DND-41 (cell line): ENCODE results near the gene ST6GALNAC6.

Source experiments
- ATAC-seq: fragments of 200-7000 bp; cut with Tn5 transposase; 3 replicates; pipeline ENCODE4 v1.9.1; 2021; ENCODE audit warnings: low read depth; ENCODE audit not compliant: insufficient read depth
- DNase-seq: peaks from one replicate; pipeline ENCODE4 v3.0.0-alpha.2; 2020
- H2AFZ ChIP-seq: 2 replicates; pipeline ENCODE4 v1.6.0; 2012; ENCODE audit warnings: low read depth, low read length
- H3K27ac ChIP-seq: 2 replicates; pipeline ENCODE4 v1.5.1; 2012; ENCODE audit warnings: low read length, inconsistent platforms
- H3K27me3 ChIP-seq: fragments of 200-600 bp; sonication (generic); 2 replicates; pipeline ENCODE4 v1.6.0; 2012; ENCODE audit warnings: low read length, mild to moderate bottlenecking, inconsistent platforms; ENCODE audit not compliant: insufficient read depth, poor library complexity
- H3K36me3 ChIP-seq: 2 replicates; pipeline ENCODE4 v1.5.1; 2012; ENCODE audit warnings: low read length, inconsistent platforms; ENCODE audit not compliant: insufficient read depth
- H3K4me1 ChIP-seq: 2 replicates; pipeline ENCODE4 v1.5.1; 2012; ENCODE audit warnings: mild to moderate bottlenecking, low read length; ENCODE audit not compliant: insufficient read depth
- H3K4me2 ChIP-seq: 2 replicates; pipeline ENCODE4 v1.6.0; 2012; ENCODE audit warnings: mild to moderate bottlenecking, moderate library complexity, low read length, inconsistent platforms; ENCODE audit not compliant: insufficient read depth
- H3K4me3 ChIP-seq, 2 experiments: fragments of 200-600 bp in 1 of 2; shearing (Covaris generic) in 1 of 2; 2 replicates each; pipeline ENCODE4 v1.5.1; 2012 to 2016; ENCODE audit warnings: inconsistent platforms in 2 of 2, low read length in 2 of 2, mild to moderate bottlenecking in 2 of 2, low read depth in 1 of 2, moderate library complexity in 1 of 2
- H3K79me2 ChIP-seq: 2 replicates; pipeline ENCODE4 v1.6.0; 2012; ENCODE audit warnings: low read length, inconsistent platforms; ENCODE audit not compliant: insufficient read depth
- H3K9ac ChIP-seq: 2 replicates; pipeline ENCODE4 v1.6.0; 2012; ENCODE audit warnings: low read depth, mild to moderate bottlenecking, inconsistent platforms, low read length, moderate library complexity
- H3K9me3 ChIP-seq: 2 replicates; pipeline ENCODE4 v1.5.1; 2012; ENCODE audit warnings: low read length, moderate library complexity, mild to moderate bottlenecking, inconsistent platforms; ENCODE audit not compliant: insufficient read depth, severe bottlenecking
- H4K20me1 ChIP-seq: 2 replicates; pipeline ENCODE4 v1.6.0; 2012; ENCODE audit warnings: low read length; ENCODE audit not compliant: insufficient read depth
- EZH2 ChIP-seq: IDR thresholded peaks from 3 replicates; pipeline ENCODE4 v1.6.1; 2012; ENCODE audit warnings: borderline replicate concordance, low read depth, mild to moderate bottlenecking, moderate library complexity, low read length, inconsistent platforms; ENCODE audit not compliant: severe bottlenecking
- TF ChIP-seq, protein P1 (sequence below): IDR thresholded peaks from 2 replicates; pipeline ENCODE4 v1.5.1; 2012; ENCODE audit warnings: borderline replicate concordance, low read length, moderate library complexity, mild to moderate bottlenecking; ENCODE audit not compliant: poor library complexity, severe bottlenecking; ENCODE audit errors: extremely low read depth

The ST6GALNAC6 gene

GRCh38 chr9:127876026-127876763 lies 23.2 kb downstream of the ST6GALNAC6 start:
- Histone ChIP-seq H3K4me1 (no peaks in the 10 kb centered on the region), H3K9me3 (no peaks in the 10 kb centered on the region), H2AFZ (no peak overlapping the region), H3K79me2 (no peaks in the 10 kb centered on the region), H3K9ac (no peak overlapping the region), H3K4me2 (no peak overlapping the region), H3K36me3 (no peaks in the 10 kb centered on the region), H3K27me3 (no peaks in the 10 kb centered on the region), H4K20me1 (no peaks in the 10 kb centered on the region), H3K4me3 (no peak overlapping the region), H3K27ac (no peak overlapping the region)
- ATAC-seq (no peak), DNase-seq (no peak)
- no peak for TF ChIP-seq EZH2

DNA sequence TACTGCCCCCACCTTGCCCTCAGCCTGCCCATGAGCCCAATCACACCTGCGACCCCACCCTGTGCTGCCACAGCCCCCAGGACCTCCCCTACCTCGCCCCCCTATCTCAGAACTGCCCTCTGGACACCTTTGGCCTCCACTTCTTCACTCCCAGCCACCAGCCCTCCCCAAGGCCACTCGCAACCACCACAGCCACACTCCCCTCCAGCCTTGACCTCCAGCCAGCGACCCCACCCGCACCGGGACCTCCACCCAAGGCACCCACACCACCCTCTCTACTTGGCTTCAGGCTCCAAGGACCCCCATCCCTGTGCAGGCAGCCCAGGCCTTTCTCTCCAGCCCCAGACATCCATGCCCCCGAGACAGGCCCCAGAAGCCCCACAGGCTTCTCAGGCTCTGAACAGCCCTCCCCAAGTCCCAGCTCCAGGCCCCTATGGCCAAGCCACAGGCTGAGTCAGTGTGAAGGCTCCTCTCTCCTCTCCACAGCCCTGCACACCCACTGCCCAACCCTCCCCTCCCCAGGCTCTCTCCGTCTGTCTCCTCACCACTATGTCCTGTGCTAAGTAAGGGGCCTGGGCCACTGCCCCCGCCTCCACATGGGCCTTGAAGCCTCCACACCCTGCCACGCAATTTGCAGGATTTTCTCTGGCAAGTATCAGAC lies 24.0 kb downstream of the ST6GALNAC6 start:
- Histone ChIP-seq H4K20me1 (no peaks in the 10 kb centered on the region; the same call in 1 of the 2 replicates), H3K27me3 (no peaks in the 10 kb centered on the region), H2AFZ (no peak overlapping the region), H3K79me2 (no peaks in the 10 kb centered on the region), H3K4me3 (no peak overlapping the region), H3K9ac (no peak overlapping the region), H3K9me3 (no peaks in the 10 kb centered on the region), H3K36me3 (no peaks in the 10 kb centered on the region), H3K4me2 (no peak overlapping the region), H3K4me1 (no peaks in the 10 kb centered on the region), H3K27ac (no peak overlapping the region)
- TF ChIP-seq, protein P1, sequence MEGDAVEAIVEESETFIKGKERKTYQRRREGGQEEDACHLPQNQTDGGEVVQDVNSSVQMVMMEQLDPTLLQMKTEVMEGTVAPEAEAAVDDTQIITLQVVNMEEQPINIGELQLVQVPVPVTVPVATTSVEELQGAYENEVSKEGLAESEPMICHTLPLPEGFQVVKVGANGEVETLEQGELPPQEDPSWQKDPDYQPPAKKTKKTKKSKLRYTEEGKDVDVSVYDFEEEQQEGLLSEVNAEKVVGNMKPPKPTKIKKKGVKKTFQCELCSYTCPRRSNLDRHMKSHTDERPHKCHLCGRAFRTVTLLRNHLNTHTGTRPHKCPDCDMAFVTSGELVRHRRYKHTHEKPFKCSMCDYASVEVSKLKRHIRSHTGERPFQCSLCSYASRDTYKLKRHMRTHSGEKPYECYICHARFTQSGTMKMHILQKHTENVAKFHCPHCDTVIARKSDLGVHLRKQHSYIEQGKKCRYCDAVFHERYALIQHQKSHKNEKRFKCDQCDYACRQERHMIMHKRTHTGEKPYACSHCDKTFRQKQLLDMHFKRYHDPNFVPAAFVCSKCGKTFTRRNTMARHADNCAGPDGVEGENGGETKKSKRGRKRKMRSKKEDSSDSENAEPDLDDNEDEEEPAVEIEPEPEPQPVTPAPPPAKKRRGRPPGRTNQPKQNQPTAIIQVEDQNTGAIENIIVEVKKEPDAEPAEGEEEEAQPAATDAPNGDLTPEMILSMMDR, result no peak
- no peak for TF ChIP-seq EZH2
- ATAC-seq, result no peak
- DNase-seq, result no peak

GRCh38 chr9:127874301-127875221 lies 24.8 kb downstream of the ST6GALNAC6 start:
- no peaks in the 10 kb centered on the region for H3K4me1 ChIP-seq
- no peaks in the 10 kb centered on the region for H3K27me3 ChIP-seq
- no peaks in the 10 kb centered on the region; the same call in 1 of the 2 replicates for H4K20me1 ChIP-seq
- no peak overlapping the region for H3K4me3 ChIP-seq
- H3K27ac ChIP-seq, result no peak overlapping the region
- no peak for DNase-seq
- no peaks in the 10 kb centered on the region for H3K9me3 ChIP-seq
- no peak for TF ChIP-seq EZH2
- TF ChIP-seq, protein P1, result no peak
- H3K36me3 ChIP-seq, result no peaks in the 10 kb centered on the region
- no peak overlapping the region for H3K4me2 ChIP-seq
- ATAC-seq, result no peak
- no peak overlapping the region for H2AFZ ChIP-seq
- no peak overlapping the region for H3K9ac ChIP-seq
- no peaks in the 10 kb centered on the region for H3K79me2 ChIP-seq

- no peaks in the 10 kb centered on the region for H3K36me3 ChIP-seq
- H2AFZ ChIP-seq, result no peak overlapping the region
- no peak overlapping the region for H3K27ac ChIP-seq
- no peak for DNase-seq
- no peak overlapping the region for H3K4me3 ChIP-seq
- H3K79me2 ChIP-seq, result no peaks in the 10 kb centered on the region
- H3K9ac ChIP-seq, result no peak overlapping the region
- no peaks in the 10 kb centered on the region for H3K9me3 ChIP-seq
- TF ChIP-seq EZH2, result no peak
- TF ChIP-seq, protein P1, result no peak
- no peak overlapping the region for H3K4me2 ChIP-seq
- no peaks in the 10 kb centered on the region; the same call in 1 of the 2 replicates for H4K20me1 ChIP-seq
- ATAC-seq, result no peak
- no peaks in the 10 kb centered on the region for H3K27me3 ChIP-seq
- no peaks in the 10 kb centered on the region for H3K4me1 ChIP-seq
Observed at GRCh38 chr9:127873886-127874285, 25.5 kb downstream of the ST6GALNAC6 start.
